Retina (tissue), 1 donor: Measurements from ENCODE around the gene CNDP1.
"Not testable (repeated sequence)": the region's sequence is repeated elsewhere in the genome, so short reads cannot be mapped to it uniquely, and the experiment has no call there.

Experiments
- DNase-seq: peaks from one replicate; pipeline ENCODE4 v3.0.0-alpha.2; 2016

CNDP1 gene, protein sequence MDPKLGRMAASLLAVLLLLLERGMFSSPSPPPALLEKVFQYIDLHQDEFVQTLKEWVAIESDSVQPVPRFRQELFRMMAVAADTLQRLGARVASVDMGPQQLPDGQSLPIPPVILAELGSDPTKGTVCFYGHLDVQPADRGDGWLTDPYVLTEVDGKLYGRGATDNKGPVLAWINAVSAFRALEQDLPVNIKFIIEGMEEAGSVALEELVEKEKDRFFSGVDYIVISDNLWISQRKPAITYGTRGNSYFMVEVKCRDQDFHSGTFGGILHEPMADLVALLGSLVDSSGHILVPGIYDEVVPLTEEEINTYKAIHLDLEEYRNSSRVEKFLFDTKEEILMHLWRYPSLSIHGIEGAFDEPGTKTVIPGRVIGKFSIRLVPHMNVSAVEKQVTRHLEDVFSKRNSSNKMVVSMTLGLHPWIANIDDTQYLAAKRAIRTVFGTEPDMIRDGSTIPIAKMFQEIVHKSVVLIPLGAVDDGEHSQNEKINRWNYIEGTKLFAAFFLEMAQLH

DNA sequence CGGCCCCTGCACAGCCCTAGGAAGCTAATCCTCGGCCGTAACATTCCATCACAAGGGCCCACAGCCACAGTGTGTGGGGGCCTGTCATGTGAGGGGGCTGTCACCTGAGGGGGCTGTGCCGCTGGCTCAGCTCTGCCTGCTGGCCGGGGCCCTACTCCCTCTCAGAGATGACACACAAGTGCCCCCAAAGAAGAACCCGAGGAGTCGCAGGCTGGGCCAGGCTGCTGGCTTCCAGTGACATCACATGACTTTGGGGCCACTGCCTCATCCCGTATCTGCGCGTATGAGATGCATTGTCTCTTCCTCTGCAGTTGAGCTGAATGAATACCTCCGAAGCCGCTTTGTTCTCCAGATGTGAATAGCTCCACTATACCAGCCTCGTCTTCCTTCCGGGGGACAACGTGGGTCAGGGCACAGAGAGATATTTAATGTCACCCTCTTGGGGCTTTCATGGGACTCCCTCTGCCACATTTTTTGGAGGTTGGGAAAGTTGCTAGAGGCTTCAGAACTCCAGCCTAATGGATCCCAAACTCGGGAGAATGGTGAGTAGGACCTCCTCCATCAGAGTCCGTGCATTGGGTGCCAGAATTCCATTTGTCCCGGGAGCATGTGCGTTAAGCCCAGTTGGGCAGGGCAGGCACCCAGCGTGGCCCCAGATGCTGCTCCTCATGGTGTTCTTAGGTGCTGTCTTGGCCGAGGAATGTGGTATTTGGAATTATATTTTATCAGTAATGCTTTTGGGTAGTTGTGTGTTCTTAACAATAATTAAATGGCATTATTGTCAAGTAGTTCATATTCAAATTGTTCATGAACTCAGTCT, at the start of gene CNDP1:
Gene CNDP1 (plus strand): TSS at position 351 of the 820 bp plus-strand sequence. CDS start 168 bp downstream, at position 519.
- DNase-seq, result no peak

DNA sequence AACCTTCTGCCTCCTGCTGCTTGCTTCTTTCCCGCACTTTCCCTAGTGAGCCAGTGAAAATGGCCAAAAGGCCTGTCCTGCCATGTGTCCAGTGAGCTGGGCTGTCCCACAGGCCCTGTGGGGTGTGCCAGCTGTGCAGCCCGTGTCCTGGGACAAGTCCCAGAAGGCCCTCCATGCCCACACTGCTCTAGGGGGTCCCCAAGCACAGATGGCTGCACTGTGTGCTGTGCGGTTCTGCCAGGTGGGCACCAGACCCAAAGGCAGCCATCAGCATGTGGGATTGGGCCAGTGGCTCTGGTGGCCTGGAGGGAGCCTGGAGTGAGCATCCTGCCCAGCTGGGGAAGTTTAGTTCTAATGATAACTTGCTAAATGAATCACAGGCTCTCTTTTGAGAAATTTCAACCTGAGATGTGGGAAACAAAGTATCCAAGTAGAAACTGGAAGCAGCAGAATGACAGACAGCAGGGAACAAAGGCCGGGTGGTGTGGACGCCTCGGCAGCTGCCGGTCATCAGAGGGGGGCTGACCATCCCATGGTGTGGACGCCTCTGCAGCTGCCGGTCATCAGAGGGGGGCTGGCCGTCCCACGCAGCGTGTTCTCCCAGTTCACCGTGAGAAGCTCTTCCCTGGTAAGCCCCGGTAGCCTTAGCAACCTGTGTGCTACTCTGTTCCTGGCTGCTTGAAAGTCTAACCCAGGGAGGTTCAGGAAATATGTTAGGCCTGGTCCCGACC, 48.0 kb upstream of the CNDP1 start:
- peak; percentile 54 for DNase-seq

DNA sequence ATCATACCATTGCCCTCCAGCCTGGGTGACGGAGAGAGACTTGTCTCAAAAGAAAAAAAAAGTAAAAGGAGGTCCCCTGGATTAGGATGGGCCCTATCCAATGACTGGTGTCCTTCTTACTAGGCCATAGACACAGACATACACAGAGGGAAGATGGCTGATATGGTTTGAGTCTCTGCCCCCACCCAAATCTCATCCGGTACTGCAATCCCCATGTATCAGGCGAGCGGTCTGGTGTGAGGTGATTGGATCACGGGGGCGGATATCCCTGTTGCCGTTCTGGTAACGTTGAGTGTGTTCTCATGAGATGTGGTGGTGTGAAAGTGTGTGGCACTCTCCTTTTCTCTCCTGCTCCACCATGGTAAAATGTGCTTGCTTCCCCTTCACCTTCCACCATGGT, 45.9 kb upstream of the CNDP1 start:
- DNase-seq, result no peak

DNA sequence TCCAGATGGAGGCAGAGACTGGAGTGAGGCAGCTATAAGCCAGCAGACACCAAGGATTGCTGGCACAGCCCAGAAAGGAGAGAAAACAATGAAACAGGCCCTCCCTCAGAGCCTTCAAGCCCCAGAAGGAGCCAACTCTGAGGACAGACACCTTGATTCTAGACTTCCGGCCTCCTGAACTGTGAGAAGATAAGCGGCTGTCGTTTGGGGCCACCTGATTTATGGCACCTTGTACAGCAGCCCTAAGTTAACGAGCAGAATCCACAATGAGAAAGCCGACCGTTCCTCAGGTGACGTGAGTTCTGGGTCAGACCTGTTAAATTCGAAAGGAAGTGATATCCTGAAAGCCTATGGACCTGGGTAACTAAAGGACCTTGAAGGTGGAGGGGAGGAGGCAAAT, 45.4 kb upstream of the CNDP1 start:
- DNase-seq, result no peak

DNA sequence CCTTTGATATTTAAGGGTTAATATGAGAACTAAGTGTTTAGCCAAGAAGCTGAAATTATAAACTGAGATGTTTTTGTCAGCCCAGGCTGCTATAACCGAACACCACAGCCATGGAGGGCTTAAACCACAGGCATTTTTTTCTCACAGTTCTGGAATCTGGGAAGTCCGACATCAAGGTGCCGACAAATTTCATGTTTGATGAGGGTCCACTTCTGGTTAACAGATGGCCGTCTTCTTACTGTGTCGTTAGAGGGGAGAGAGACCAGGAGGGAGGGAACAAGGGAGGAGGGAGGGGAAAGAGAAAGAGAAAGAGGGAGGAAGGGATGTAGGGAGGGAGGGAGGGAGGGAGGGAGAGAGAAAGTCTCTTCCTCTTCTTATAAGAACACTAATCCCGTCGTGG, 44.6 kb upstream of the CNDP1 start:
- no peak for DNase-seq

DNA sequence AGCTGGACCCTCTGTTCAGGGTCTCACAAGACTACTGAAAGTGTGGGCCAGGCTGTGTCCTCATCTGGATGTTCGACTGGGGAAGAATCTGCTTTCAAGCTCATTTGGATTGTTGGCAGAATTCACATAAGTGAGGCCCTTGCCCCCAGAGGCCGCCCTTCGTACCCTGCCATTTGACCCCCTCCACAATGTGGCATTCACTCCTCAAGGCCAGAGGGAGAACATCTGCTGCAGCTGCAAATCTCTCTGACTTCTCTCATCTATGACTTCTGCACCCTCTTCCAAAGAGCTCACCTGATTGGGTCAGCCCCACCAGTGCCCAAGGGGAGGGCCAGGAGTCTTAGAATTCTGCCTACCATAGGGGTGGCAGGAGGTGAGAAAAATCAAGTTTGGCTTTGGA, 42.0 kb upstream of the CNDP1 start:
- no peak for DNase-seq

DNA sequence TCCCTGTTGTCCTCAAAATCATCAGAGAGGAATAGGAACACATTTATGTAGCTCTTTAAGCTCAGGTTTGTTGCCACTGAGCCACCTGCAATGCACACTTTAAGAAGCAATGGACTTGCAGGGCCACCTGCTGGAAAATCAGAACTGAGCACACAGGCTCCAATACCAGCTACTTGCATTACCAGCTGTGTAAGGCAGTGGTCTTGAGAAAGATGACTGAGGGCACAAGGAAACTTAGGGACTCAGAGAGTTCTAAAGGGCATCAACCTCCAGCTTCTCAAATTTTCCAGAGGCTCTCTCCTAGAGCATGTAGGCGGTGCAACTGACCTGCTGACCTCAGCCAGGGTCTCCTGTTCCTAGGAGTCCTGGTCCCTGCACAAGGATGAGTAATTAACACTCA, 40.6 kb upstream of the CNDP1 start:
- DNase-seq, result peak; percentile 36

DNA sequence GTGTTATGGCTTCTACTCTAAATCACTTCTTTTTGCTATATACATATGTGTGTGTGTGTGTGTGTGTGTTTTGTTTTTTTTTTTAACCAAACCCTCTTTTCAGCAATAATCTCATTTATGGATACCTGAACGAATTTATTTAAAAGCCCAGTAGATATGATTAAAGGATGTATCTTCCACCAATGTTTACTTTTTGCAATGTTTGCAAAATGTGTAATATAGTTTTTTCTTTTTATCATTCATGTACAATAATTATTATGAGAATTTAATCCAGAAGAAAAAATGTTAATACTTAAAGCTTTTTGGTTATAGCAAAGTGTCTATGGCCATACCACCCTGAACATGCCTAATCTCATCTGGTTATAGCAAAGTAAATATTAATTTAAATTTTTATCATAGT, 39.8 kb upstream of the CNDP1 start:
- DNase-seq, result no peak

DNA sequence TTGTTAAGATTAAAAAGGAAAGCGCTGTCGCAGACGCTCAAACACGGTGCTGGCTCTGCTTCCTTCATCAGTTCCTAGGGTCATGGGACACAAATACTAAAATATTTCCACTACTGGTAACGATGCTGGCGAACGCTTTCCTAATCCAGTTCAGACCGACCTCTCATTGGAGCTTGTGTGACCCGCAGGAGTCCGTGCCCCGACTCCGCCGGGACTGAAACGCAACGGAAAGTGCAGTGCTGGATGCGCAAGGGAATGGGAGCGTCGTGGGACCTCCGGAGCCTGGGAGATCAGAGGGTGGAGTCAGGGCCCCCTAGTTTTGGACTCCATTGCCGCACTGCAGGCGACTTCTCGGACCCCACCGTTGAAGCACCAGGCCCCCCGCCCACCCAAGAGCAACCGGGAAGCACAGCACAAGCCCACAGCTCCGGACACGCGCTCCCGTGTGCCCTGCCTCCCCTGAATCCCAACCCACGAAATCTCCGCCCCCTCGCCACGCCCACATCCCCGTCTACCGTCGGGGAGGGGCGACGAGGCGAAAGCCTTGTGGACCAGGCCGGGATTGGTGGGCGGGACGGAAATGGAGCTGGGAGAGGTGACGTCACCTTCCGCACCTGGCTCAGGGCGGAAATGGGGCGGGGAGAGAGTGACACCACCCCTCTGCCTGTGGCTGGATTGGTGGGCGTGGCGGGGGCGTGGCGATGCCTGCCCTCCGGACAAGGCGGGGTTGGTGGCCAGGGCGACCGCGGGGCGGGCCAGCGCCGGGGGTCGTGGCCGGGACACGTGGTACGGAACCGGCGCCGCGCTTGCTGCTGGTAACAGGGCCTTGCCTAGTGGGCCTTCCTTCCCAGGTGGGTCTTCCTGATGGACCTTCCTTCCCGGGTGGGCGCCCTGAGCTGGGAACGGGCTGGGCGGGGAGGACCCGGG, 38.5 kb upstream of the CNDP1 start, which contains the start of gene CNDP2:
Gene CNDP2 (plus strand): TSS at position 783 of the 927 bp plus-strand sequence. CDS start 3,611 bp downstream, outside the sequence.
- peak; percentile 99 for DNase-seq

DNA sequence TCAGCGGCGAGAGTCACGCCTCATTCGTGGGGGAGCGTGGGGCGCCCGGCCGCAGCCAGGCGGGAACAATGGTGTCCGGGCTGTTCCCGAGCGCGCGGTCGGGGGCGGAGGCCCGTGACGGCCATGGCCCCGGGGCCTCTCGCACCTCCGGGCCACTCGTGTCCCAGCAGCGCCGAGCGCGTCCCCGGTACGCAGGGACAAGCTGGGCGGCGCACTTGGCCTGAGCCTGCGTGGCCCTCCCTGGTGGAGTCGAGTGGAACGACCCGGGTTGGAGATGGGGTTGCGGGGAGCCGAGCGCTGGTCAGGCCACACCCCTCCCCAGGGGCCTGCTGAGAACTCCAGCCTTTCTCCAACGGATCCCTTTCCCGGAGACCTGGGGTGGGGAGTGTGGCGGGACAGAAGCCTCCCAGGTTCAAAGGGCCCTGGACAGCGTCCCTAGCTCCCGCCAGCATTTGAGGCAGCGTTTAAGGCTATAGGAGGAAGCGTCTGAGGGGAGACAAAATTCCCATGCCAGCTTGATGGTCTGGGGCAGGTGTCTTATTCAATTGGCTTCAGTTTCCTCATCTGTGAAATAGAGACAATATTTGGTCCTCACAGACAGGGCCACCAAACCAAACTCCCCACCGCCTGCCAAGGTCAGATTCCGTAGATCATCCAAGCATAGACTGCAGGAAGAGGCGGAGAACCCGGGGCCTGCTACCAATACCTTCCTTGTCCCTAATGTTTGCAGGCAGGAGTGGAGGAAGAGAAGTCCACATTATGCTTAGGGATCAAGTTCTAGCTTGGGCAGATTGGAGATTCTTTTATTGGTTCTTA, 37.6 kb upstream of the CNDP1 start:
- no peak for DNase-seq

DNA sequence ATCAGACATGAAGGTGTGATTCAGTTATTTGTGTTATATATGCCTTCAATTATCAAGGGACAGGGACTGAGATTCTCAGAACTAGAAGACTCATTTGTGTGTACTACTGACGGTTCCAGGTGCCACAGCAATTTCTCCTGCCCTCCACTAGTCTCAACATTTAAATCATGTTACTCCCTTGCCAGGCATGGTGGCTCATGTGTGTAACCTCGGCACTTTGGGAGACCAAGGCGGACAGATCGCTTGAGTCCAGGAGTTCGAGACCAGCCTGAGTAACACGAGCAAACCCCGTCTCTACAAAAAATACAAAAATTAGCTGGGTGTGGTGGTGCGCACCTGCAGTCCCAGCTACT, 37.0 kb upstream of the CNDP1 start:
- DNase-seq, result no peak

DNA sequence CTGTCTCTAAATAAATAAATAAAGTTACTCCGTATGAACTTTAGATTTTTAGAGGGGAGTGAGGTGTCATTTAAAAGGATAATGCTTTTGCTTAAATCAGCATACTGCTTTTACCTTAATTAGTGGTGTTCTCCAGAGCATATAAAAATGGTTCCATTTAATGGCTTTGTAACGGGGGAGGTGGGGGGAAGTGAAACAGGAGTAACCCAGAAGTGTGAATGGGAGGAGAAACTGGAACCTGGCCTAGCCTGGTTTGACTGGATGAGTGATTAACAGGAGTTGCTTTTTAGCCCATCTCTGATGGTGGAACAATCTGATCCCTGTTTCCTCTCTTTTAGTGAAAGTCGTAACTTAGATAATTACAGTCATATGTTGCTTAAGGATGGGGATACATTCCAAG, 36.5 kb upstream of the CNDP1 start:
- no peak for DNase-seq

DNA sequence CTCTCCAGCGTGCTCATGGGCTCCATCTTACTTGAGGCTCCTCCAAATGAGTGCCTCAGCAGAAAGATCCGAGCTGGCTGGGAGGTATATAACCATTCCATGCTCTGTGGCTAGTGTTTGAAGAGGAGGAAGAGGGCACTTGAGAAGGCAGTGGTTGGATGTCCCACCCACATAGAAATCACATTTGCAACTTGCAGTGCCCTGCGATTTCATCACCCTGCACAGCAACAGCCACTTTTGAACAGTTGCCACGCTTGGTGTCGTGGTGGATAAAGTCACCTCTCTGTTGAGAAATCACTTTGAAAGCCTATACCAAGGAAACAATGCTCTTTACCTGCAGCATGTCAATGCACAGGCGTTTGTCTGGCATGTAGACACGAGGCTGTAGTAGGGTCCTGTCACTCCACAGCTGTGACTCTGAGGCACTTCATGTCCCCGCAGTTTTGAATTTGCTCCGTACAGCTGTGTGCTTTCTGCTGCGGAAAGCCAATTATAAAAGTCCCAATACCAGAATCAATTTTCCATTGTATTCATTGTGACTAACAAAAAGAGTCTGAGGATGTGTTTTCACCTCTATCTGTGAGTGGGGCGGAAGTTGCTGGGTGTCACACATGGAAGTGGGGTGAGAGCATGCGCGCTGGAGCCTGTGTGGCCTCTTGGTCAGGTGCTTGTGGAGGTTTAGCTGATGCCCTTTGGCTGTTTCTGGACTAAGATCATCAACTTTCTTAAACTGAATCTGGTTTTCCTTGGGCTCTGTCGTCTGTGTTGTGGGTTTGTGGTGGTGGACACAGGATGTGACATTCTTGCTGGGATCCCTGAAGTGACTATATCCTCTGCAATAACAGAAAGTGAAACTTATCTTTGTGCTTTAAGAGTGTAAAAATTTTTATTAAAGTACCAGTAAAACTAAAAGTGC, 35.3 kb upstream of the CNDP1 start:
- DNase-seq, result no peak

DNA sequence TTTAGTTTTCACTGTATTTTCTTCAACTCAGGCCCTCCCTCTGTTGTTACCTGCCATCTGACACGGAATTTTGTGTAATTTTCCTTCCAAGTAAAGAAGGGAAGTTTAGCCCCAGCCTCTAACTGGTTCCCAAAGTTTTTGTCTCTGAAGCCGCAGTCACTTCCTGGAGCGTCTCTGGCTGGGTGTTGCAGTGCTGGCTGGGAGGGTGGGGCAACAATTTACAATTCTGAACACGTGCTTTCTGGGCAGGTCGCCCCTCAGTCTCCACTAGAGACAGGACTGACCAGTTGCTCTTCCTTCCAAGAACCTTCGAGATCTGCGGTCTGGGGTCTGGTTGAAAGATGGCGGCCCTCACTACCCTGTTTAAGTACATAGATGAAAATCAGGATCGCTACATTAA, 34.7 kb upstream of the CNDP1 start:
- DNase-seq, result no peak

DNA sequence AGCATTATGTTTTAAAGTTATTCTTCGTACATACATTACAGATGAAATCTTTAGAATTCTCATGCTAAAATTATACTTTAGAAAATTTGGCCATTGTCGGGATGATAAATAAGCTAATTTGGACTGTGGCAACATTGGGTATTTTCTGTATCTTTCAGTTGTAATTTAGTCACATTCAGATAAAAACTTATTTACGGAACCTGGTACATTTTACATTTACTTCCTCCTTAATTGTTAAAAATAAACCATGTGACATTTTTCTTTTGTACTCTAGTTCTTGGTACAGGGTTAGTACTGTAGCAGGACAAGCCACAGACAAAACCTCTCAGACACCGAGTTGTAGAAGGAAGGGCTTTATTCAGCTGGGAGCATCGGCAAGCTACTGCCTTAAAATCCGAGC, 33.9 kb upstream of the CNDP1 start:
- DNase-seq, result no peak

DNA sequence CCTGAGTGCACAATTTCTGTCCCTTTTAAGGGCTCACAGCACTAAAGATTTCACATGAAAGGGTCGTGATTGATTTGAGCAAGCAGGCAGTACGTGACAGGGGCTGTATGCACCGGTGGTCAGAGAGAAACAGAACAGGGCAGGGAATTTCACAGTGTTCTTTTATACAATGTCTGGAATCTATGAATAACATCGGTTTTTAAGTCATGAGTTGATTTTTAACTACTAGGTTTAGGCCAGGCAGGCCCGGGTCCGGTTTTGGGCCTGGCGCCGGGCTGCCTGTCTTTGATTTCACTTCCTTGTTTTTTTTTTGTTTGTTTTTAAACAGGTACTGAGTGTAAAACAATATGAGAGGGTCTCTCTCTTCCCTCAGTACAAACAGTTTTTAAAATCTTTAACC, 33.5 kb upstream of the CNDP1 start:
- DNase-seq, result not testable (repeated sequence)

DNA sequence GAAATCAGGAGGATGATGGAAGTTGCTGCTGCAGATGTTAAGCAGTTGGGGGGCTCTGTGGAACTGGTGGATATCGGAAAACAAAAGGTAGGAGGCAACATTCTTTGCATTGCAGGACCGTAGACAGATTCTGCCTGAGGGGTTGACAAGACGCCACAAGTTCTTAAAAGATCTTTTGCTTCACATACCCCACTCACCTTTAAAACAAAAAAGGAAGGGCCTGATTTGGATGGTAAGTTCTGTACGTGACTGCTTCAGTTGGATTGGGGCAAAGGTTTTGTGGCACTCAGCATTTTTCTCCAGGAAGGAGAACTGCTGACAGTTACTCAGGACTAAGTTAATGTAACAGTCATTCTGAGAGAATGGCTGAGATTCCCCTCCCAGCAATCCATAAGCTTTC, 32.9 kb upstream of the CNDP1 start:
- no peak for DNase-seq

DNA sequence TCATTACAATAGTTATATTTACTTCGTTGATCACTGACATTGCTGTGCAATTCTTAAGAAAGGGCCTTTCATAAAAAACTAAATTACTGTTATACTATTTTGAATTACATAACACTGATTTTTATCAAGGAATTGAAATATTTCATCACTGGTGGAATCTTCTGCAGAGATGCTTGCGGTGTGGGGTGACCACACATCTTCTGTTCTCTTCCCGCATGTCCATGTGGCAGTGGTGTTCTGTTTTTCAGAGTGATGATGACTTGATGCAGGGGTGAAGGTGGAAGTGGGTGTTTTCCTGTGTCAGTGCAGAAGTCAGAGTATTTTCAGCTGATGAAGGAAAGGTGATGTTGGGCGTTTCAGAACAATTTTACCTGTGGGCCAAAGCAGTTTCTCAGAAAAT, 31.2 kb upstream of the CNDP1 start:
- DNase-seq, result no peak

DNA sequence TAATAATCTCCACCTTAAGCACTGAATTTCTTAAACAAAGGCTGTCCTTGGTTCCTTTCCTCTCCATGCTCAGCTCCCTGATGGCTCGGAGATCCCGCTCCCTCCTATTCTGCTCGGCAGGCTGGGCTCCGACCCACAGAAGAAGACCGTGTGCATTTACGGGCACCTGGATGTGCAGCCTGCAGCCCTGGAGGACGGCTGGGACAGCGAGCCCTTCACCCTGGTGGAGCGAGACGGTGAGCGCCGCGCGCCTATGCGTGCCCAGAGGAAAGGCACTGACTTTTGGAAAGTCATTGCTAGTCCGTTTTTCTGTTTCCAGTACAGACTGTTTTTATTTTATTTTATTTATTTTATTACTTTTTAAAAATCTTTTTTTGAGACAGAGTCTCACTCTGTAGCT, 28.5 kb upstream of the CNDP1 start:
- DNase-seq, result no peak

DNA sequence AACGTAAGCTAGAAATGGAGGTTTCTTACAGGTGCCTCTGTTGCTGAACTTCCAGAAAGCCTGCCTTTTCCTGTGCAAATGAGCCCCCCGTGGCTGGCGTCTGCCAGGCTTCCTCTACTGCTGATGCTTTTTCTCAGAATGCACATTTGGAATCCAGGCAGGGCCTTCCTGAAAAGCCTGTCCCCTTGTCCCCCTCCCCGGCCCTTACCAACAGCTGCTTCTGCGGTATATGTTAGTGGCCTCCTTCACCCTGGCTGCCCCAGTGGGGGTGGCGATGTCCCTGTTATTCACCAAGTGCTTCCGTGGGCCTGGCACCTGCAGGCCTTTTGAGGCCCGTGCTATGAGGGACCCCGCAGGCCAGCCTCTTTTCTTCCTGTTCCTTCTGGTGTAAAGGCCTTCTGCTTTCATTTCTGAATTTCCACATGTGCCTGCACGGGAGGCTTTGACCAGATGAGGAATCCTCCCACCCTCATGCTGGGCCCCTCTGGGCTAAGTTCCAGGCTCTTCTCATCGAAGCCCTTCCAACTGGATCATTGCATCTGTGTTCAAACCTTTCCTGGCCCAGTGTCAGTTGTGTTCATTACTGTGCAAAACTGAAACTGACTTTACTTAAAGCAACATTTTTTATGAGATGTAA, 27.7 kb upstream of the CNDP1 start:
- no peak for DNase-seq
